Kidney (tissue), 14 donors: ENCODE results near the gene ZNF197. TPM values are rescaled to one million over a fixed set of nuclear protein-coding genes. Genes with fewer than 3 reads are reported as not detected.
A peak's percentile ranks its signal among the peaks of the same experiment; 100 is the strongest.

Experiments used
- DNase-seq, 5 donors: peaks; one replicate each; pipeline ENCODE4 v3.0.0-alpha.2; 2013 to 2020
- FAIRE-seq: peaks from 2 replicates; lab custom pipeline; 2012; peaks lifted over from hg19 to GRCh38; lab: Jason Lieb, UNC
- H3K27ac ChIP-seq, 2 donors: one replicate each; pipeline ENCODE4 v1.7.0; 2013; ENCODE audit warnings: low read depth in 2 of 2, low read length in 2 of 2, inconsistent platforms in 1 of 2
- H3K27me3 ChIP-seq: one replicate; pipeline ENCODE4 v1.7.1; 2013; ENCODE audit warnings: low read length, inconsistent platforms; ENCODE audit not compliant: control insufficient read depth, insufficient read depth
- H3K36me3 ChIP-seq, 3 donors: one replicate each; pipeline versions ENCODE4 v1.7.0 to v1.7.1; 2013; ENCODE audit warnings: low read length in 3 of 3, control low read depth in 1 of 3, inconsistent platforms in 1 of 3; ENCODE audit not compliant: insufficient read depth in 3 of 3, control insufficient read depth in 2 of 3
- H3K4me1 ChIP-seq, 3 donors: one replicate each; pipeline versions ENCODE4 v1.7.0 to v1.7.1; 2013; ENCODE audit warnings: low read length in 3 of 3, inconsistent platforms in 1 of 3, low read depth in 1 of 3; ENCODE audit not compliant: control insufficient read depth in 2 of 3, insufficient read depth in 2 of 3
- H3K4me3 ChIP-seq, 3 donors: one replicate each; pipeline versions ENCODE4 v1.7.0 to v1.8.1; 2013; ENCODE audit warnings: low read length in 3 of 3, control low read depth in 1 of 3, inconsistent platforms in 1 of 3
- H3K9ac ChIP-seq, 3 donors: one replicate each; pipeline versions ENCODE4 v1.7.0 to v1.7.1; 2013; ENCODE audit warnings: low read length in 3 of 3, control low read depth in 1 of 3, inconsistent platforms in 1 of 3
- H3K9me3 ChIP-seq, 3 donors: one replicate each; pipeline versions ENCODE4 v1.7.0 to v1.7.1; 2013; ENCODE audit warnings: low read length in 3 of 3, control low read depth in 1 of 3, inconsistent platforms in 1 of 3; ENCODE audit not compliant: control insufficient read depth in 2 of 3, insufficient read depth in 1 of 3
- intact Hi-C: fragments of 100-400 bp; cut with DNase I; formaldehyde crosslinking; loops from one replicate; pipeline ENCODE4 v1.11.1; 2022
- polyA plus RNA-seq: library from polyadenylated mRNA; stranded (reverse); fragments of 350-450 nt; fragmentation: Illumina TruSeq; extraction: RNeasy Lipid Tissue Mini Kit (QIAGEN cat#74804); gene quantifications from one replicate; pipeline ENCODE4 v1.2.3, GENCODE V29; 2014; ENCODE audit warnings: low read depth, low replicate concordance; ENCODE audit not compliant: insufficient read depth
- total RNA-seq: library from RNA; stranded (reverse); fragmentation: NEBNext Ultra II Directional; extraction: Animal tissue kit (Norgen Biotek cat#: 25700); gene quantifications from one replicate; pipeline ENCODE4 v1.2.1, GENCODE V29; 2021
- TF ChIP-seq, protein P1 (sequence below): IDR thresholded peaks from 3 replicates; pipeline ENCODE4 v1.5.1; 2012; ENCODE audit warnings: mild to moderate bottlenecking, moderate library complexity, borderline replicate concordance; ENCODE audit not compliant: insufficient read depth; ENCODE audit errors: extremely low read depth
- donor health status: control.
- donor health status: control.
- donor health status: control.
- donor health status: control.
- donor health status: control.
- donor health status: DM: yes; HTN: yes; CAD: no.
- donor health status: Normal renal cell carcinoma (clear cell type).

ZNF197 gene
- total and polyA plus RNA-seq, 2 donors from 2014 or later = 6.1 to 19.3 TPM

DNA sequence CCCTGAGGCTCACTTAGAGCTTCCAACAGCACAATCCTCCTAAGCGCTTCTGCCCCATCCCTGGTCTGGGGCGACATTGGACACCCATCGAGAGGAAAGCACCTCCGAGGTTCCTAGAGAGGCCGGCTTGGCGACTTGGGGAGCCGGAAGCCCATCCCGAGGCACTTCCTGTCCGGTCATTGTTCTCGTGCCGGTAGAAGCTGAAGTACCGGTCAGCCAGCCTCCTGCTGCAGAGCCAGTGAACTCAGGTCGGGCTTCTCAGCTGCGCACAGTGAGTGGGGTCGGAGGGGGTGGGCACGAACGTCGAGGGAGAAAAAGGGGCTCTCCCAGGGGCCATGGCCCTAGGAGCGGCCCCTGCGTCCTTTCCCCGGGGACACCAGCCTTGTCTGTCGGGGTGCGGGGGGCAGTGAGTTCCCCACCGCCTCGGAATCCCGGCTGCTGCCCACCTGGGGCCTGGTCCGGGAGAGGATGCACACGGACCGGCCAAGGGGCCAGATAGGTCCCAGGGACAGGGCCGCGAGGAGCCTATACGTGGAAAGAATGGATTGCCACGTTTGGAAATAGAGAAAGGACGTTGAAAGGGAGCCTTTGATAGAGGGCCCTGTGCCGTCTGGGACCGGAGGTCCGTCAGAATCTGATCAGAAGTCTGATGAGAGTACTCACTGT, 23.9 kb downstream of the ZNF197 start, which contains the start of gene ZNF35:
Gene ZNF35, plus strand, starts transcription at position 169 of the 666 bp plus-strand sequence. CDS start 2,336 bp downstream, outside the sequence.
- TF ChIP-seq, protein P1, sequence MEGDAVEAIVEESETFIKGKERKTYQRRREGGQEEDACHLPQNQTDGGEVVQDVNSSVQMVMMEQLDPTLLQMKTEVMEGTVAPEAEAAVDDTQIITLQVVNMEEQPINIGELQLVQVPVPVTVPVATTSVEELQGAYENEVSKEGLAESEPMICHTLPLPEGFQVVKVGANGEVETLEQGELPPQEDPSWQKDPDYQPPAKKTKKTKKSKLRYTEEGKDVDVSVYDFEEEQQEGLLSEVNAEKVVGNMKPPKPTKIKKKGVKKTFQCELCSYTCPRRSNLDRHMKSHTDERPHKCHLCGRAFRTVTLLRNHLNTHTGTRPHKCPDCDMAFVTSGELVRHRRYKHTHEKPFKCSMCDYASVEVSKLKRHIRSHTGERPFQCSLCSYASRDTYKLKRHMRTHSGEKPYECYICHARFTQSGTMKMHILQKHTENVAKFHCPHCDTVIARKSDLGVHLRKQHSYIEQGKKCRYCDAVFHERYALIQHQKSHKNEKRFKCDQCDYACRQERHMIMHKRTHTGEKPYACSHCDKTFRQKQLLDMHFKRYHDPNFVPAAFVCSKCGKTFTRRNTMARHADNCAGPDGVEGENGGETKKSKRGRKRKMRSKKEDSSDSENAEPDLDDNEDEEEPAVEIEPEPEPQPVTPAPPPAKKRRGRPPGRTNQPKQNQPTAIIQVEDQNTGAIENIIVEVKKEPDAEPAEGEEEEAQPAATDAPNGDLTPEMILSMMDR = no peak
- peak; percentile 86 to 93 (median 87) for DNase-seq
- FAIRE-seq = no peak
- Histone ChIP-seq H3K9ac (peak within 1 kb of the TSS; percentile 62 to 83 (median 69)), H3K36me3 (peaks cover 3 to 25% (median 4%) of the 10 kb centered on the region in 3 donors), H3K27me3 (no peaks in the 10 kb centered on the region), H3K27ac (no peak within 1 kb of the TSS), H3K9me3 (peaks cover 0 to 2% (median 0%) of the 10 kb centered on the region in 3 donors), H3K4me1 (peaks cover 0 to 6% (median 0%) of the 10 kb centered on the region in 3 donors), H3K4me3 (peak within 1 kb of the TSS; percentile 74 to 88 (median 77))
- intact Hi-C loops = no loop called here

- Histone ChIP-seq H3K4me3 (no peak overlapping the region), H3K4me1 (peaks cover 0 to 6% (median 0%) of the 10 kb centered on the region in 3 donors), H3K27me3 (no peaks in the 10 kb centered on the region), H3K27ac (no peak overlapping the region), H3K9ac (no peak overlapping the region), H3K36me3 (peaks cover 6 to 31% (median 9%) of the 10 kb centered on the region in 3 donors), H3K9me3 (no peaks in the 10 kb centered on the region)
- FAIRE-seq (peak; percentile 45), DNase-seq (no peak)
- TF ChIP-seq, protein P1 = no peak
- intact Hi-C loops = no loop called here
These were observed 24.9 kb downstream of the ZNF197 start for GRCh38 chr3:44649709-44650108.

DNA sequence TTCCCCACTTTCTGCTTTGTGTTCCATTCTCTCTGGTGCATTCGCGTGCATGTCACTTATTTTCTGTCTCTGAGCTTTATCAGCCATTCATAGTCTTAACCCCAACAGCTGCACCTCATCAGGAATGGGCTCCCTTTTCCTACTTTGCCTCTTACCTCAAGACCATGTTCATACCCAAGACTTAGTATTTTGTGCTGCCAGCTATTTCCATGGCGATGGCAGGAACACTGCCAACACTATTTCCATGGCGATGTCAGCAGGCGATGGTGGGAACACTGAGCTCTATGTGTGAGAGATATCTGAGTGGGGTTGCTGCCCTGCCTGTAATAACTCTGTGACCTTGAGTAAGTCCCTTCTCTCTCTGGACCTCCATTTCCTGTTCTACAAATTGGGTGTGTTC, 29.2 kb downstream of the ZNF197 start:
- FAIRE-seq (no peak), DNase-seq (no peak)
- Histone ChIP-seq H3K9me3 (peaks cover 0 to 14% (median 3%) of the 10 kb centered on the region in 3 donors), H3K4me1 (no peaks in the 10 kb centered on the region), H3K4me3 (no peak overlapping the region), H3K27me3 (no peaks in the 10 kb centered on the region), H3K9ac (no peak overlapping the region), H3K36me3 (peaks cover 11 to 54% (median 34%) of the 10 kb centered on the region in 3 donors), H3K27ac (no peak overlapping the region)
- intact Hi-C loops = no loop called here
- TF ChIP-seq, protein P1 = no peak
